Thoracic aorta (tissue), 2 donors: Measurements from ENCODE around the gene INTS1. TPM values are rescaled to one million over a fixed set of nuclear protein-coding genes. Genes with fewer than 3 reads are reported as not detected.

ENCODE experiments used
- ATAC-seq: fragments of 150-250 bp; one replicate; pipeline ENCODE4 v1.8.0; 2017; ENCODE audit warnings: low read depth; ENCODE audit not compliant: insufficient number of reproducible peaks, low FRiP score
- DNase-seq: peaks from one replicate; pipeline ENCODE4 v3.0.0-alpha.2; 2020; ENCODE audit warnings: low spot score
- H3K27ac ChIP-seq, 2 donors: fragments of 200-600 bp; sonication (generic); 1 replicate in 1 of 2; 2 replicates in 1 of 2; pipeline ENCODE4 v1.5.1; 2016; ENCODE audit warnings: mild to moderate bottlenecking in 2 of 2, moderate library complexity in 2 of 2
- H3K27me3 ChIP-seq: fragments of 200-600 bp; sonication (generic); replicated peaks from 2 replicates; pipeline ENCODE4 v1.6.0; 2016; ENCODE audit warnings: mild to moderate bottlenecking; ENCODE audit not compliant: insufficient read depth
- H3K36me3 ChIP-seq: fragments of 200-600 bp; sonication (generic); one replicate; pipeline ENCODE4 v1.5.1; 2016
- H3K4me1 ChIP-seq, 2 donors: fragments of 200-600 bp; sonication (generic); 1 replicate in 1 of 2; 2 replicates in 1 of 2; pipeline versions ENCODE4 v1.5.1 to v1.6.0; 2016; ENCODE audit warnings: low read depth in 2 of 2, mild to moderate bottlenecking in 1 of 2; ENCODE audit not compliant: control insufficient read depth in 1 of 2
- H3K4me3 ChIP-seq: fragments of 200-600 bp; sonication (generic); 2 replicates; pipeline ENCODE4 v1.5.1; 2016; ENCODE audit warnings: mild to moderate bottlenecking
- H3K9me3 ChIP-seq: fragments of 200-600 bp; sonication (generic); 2 replicates; pipeline ENCODE4 v1.5.1; 2016
- CTCF ChIP-seq: fragments of 200-600 bp; sonication (generic); IDR thresholded peaks from one replicate; pipeline ENCODE4 v1.5.1; 2019; ENCODE audit warnings: antibody characterized with exemption
- total RNA-seq, 2 donors: library from RNA; depleted of rRNA; stranded (reverse); fragments of >200 nt; gene quantifications; one replicate each; pipeline versions ENCODE4 v1.1.0 to v1.2.3, GENCODE V29; 2016

Gene INTS1
- total RNA-seq, 2 donors from 2014 or later, result 59.8 to 89.6 TPM

- Histone ChIP-seq H3K4me1 (peaks cover 17 to 58% of the 10 kb centered on the region in 2 donors), H3K27me3 (no peaks in the 10 kb centered on the region), H3K27ac (peak overlapping the region; percentile 97 to 99), H3K36me3 (peaks cover 32% of the 10 kb centered on the region), H3K9me3 (no peaks in the 10 kb centered on the region), H3K4me3 (peak overlapping the region; percentile 78)
- DNase-seq, result peak; percentile 93
- no peak for TF ChIP-seq CTCF
- peak; percentile 62 for ATAC-seq
Measured at GRCh38 chr7:1537535-1538412, 33.6 kb upstream of the INTS1 start.

DNA sequence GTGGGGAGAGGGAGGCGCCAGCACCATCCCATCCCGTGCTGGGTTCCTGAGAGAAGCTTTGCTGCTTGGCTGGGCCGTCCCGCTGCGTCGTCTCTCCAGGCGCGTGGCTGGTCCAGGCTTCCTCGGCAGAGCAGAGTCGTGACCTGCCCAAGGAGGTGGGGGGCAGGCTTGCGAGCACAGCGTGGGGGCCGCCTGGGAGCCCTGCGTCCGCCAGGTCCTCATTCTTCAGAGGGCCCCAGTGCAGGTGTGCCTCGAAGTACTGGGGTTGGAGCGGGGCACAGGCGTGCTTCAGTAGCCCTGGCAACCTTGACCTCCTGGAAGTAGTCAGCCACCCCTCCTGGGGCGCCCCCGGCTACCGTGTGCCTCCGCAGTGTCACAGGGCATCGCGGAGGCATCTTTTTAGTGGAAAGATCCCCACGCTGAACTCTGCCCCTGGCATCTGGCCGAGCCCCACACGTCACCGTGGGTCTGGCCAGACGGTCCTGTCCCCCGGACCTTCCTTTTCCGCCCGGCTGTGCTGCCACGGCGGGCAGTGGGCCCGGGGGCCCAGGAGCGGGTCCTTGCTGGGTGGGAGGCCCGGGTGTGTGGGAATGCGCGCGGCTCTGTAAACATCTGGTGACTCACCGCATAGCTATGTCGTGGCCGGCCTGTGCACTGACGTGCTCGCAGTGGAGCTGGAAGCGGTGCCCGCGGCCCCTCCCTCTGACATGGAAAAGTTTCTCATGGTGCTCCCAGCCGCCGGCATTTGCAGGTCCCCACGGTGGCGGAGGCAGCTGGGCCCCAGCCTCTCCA lies 32.8 kb upstream of the INTS1 start:
- peak overlapping the region; percentile 97 to 99 for H3K27ac ChIP-seq
- H3K4me3 ChIP-seq, result peak overlapping the region; percentile 78
- peak; percentile 59 for ATAC-seq
- H3K4me1 ChIP-seq, result peaks cover 17 to 58% of the 10 kb centered on the region in 2 donors
- no peaks in the 10 kb centered on the region for H3K9me3 ChIP-seq
- DNase-seq, result peak; percentile 91
- no peak for TF ChIP-seq CTCF
- H3K27me3 ChIP-seq, result no peaks in the 10 kb centered on the region
- peaks cover 26% of the 10 kb centered on the region for H3K36me3 ChIP-seq

- Histone ChIP-seq H3K4me1 (peaks cover 17 to 58% of the 10 kb centered on the region in 2 donors), H3K27me3 (no peaks in the 10 kb centered on the region), H3K36me3 (peaks cover 21% of the 10 kb centered on the region), H3K4me3 (peak overlapping the region; percentile 78), H3K27ac (peak overlapping the region; percentile 97 to 99), H3K9me3 (no peaks in the 10 kb centered on the region)
- no peak for TF ChIP-seq CTCF
- no peak for ATAC-seq
- no peak for DNase-seq
Measured at GRCh38 chr7:1536455-1536742, 32.2 kb upstream of the INTS1 start.

GRCh38 chr7:1535701-1536454 lies 31.7 kb upstream of the INTS1 start:
- no peaks in the 10 kb centered on the region for H3K27me3 ChIP-seq
- TF ChIP-seq CTCF, result no peak
- ATAC-seq (no peak), DNase-seq (no peak)
- H3K27ac ChIP-seq, result peak overlapping the region; percentile 97 to 99
- peak overlapping the region; percentile 78 for H3K4me3 ChIP-seq
- H3K4me1 ChIP-seq, result peaks cover 17 to 58% of the 10 kb centered on the region in 2 donors
- H3K9me3 ChIP-seq, result no peaks in the 10 kb centered on the region
- peaks cover 17% of the 10 kb centered on the region for H3K36me3 ChIP-seq

GRCh38 chr7:1535100-1535458 lies 30.9 kb upstream of the INTS1 start:
- H3K4me3 ChIP-seq, result no peak overlapping the region
- DNase-seq (no peak), ATAC-seq (no peak)
- peaks cover 11% of the 10 kb centered on the region for H3K36me3 ChIP-seq
- H3K27me3 ChIP-seq, result no peaks in the 10 kb centered on the region
- no peaks in the 10 kb centered on the region for H3K9me3 ChIP-seq
- peaks cover 17 to 61% of the 10 kb centered on the region in 2 donors for H3K4me1 ChIP-seq
- H3K27ac ChIP-seq, result peak overlapping the region; percentile 97 to 99
- TF ChIP-seq CTCF, result no peak
